ENCODE data around the gene ITGB3. TPM values are rescaled to one million over a fixed set of nuclear protein-coding genes. Genes with fewer than 3 reads are reported as not detected.

ITGB3 gene
- total and polyA plus RNA-seq, 9 of the 15 experiments (the other 6 are each of a cell fraction or from before 2014, with no cell fraction given), result 0.08 to 2.6 (median 0.62) TPM; not detected in 1

DNA sequence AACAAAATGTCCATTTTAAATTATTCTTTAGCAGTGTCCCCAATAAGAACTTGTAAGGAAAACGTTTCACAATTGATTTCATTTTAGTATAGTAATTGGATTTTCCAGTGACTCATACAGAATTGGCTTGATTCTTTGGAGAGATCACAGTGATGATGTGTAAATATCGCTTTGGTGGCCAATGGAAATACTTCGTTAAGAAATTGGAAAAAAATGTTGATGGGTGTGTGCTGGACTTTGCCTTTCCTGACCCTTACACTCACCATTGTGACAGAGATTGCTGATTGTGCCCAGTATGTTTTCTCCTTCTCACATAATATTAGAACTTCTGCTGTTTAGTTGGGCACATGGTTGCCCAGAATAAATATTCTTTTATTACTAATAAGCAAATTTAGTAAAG is 62.7 kb downstream of the ITGB3 start:
- ChIA-PET CTCF (ENCODE audit: low intra/inter-chr PET ratio) (interaction anchor here (4.4 kb wide), 1 partner anchor 86 kb away, joined by 58 read pairs; no protein-coding TSS in a partner anchor), POLR2A (no interaction called here)
- H3K9me1 ChIP-seq (ENCODE audit: control insufficient read depth, insufficient read depth, low read length), result no peaks in the 10 kb centered on the region
- no peak overlapping the region for H3K27ac ChIP-seq (ENCODE audit: extremely low read depth, low read depth, low read length)
- FAIRE-seq, result peak; percentile 46
- no peaks in the 10 kb centered on the region for H3K9me3 ChIP-seq (replicated peaks; ENCODE audit: control insufficient read depth, insufficient read depth, low read depth, low read length)
- TF ChIP-seq TEAD4 (IDR thresholded peaks at IDR 0.05; ENCODE audit: low read length) (no peak), TEAD4 (CRISPR knock-in tag; IDR thresholded peaks at IDR 0.05; ENCODE audit: borderline replicate concordance) (no peak), TFE3 (CRISPR knock-in tag; IDR thresholded peaks at IDR 0.05) (no peak), ZZZ3 (IDR thresholded peaks at IDR 0.05) (no peak), ZNF217 (CRISPR knock-in tag; IDR thresholded peaks at IDR 0.05) (no peak), EWSR1 (IDR thresholded peaks at IDR 0.05; ENCODE audit: borderline replicate concordance, low read depth, partially characterized antibody) (no peak), KLF1 (tag; IDR thresholded peaks at IDR 0.05) (no peak), HCFC1 (IDR thresholded peaks at IDR 0.05; ENCODE audit: low read depth, low read length) (no peak), ZNF586 (CRISPR knock-in tag; conservative IDR thresholded peaks at IDR 0.05) (no peak), NCOA6 (IDR thresholded peaks at IDR 0.05) (no peak), MCM2 (IDR thresholded peaks at IDR 0.05; ENCODE audit: low read depth) (no peak), HMG20B (CRISPR knock-in tag; IDR thresholded peaks at IDR 0.05) (no peak)
- TF ChIP-seq, protein P1, sequence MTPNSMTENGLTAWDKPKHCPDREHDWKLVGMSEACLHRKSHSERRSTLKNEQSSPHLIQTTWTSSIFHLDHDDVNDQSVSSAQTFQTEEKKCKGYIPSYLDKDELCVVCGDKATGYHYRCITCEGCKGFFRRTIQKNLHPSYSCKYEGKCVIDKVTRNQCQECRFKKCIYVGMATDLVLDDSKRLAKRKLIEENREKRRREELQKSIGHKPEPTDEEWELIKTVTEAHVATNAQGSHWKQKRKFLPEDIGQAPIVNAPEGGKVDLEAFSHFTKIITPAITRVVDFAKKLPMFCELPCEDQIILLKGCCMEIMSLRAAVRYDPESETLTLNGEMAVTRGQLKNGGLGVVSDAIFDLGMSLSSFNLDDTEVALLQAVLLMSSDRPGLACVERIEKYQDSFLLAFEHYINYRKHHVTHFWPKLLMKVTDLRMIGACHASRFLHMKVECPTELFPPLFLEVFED (CRISPR knock-in tag; conservative IDR thresholded peaks at IDR 0.05), result no peak
- TF ChIP-seq, protein P2, sequence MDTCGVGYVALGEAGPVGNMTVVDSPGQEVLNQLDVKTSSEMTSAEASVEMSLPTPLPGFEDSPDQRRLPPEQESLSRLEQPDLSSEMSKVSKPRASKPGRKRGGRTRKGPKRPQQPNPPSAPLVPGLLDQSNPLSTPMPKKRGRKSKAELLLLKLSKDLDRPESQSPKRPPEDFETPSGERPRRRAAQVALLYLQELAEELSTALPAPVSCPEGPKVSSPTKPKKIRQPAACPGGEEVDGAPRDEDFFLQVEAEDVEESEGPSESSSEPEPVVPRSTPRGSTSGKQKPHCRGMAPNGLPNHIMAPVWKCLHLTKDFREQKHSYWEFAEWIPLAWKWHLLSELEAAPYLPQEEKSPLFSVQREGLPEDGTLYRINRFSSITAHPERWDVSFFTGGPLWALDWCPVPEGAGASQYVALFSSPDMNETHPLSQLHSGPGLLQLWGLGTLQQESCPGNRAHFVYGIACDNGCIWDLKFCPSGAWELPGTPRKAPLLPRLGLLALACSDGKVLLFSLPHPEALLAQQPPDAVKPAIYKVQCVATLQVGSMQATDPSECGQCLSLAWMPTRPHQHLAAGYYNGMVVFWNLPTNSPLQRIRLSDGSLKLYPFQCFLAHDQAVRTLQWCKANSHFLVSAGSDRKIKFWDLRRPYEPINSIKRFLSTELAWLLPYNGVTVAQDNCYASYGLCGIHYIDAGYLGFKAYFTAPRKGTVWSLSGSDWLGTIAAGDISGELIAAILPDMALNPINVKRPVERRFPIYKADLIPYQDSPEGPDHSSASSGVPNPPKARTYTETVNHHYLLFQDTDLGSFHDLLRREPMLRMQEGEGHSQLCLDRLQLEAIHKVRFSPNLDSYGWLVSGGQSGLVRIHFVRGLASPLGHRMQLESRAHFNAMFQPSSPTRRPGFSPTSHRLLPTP (IDR thresholded peaks at IDR 0.05; ENCODE audit: borderline replicate concordance, extremely low read depth, insufficient read length), result no peak
- TF ChIP-seq, protein P3, sequence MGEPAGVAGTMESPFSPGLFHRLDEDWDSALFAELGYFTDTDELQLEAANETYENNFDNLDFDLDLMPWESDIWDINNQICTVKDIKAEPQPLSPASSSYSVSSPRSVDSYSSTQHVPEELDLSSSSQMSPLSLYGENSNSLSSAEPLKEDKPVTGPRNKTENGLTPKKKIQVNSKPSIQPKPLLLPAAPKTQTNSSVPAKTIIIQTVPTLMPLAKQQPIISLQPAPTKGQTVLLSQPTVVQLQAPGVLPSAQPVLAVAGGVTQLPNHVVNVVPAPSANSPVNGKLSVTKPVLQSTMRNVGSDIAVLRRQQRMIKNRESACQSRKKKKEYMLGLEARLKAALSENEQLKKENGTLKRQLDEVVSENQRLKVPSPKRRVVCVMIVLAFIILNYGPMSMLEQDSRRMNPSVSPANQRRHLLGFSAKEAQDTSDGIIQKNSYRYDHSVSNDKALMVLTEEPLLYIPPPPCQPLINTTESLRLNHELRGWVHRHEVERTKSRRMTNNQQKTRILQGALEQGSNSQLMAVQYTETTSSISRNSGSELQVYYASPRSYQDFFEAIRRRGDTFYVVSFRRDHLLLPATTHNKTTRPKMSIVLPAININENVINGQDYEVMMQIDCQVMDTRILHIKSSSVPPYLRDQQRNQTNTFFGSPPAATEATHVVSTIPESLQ (CRISPR knock-in tag; IDR thresholded peaks at IDR 0.05), result no peak
- H2AFZ ChIP-seq (ENCODE audit: low read depth, low read length), result no peak overlapping the region
- intact Hi-C loops (cut with micrococcal nuclease), result loop anchor here (5.0 kb wide), 2 partner anchors 296 to 374 kb away; no protein-coding TSS in a partner anchor
- DNase-seq (ENCODE audit: extremely low read depth in 1 of 4, low spot score in 3 of 4), result no peak
- ATAC-seq, result no peak
- H3K79me2 ChIP-seq (ENCODE audit: control insufficient read depth, insufficient read depth, low read length), result no peaks in the 10 kb centered on the region
- H3K4me2 ChIP-seq (ENCODE audit: insufficient read depth, low read length), result no peak overlapping the region
- H3K4me3 ChIP-seq, result no peak overlapping the region
- H3K4me1 ChIP-seq (replicated peaks in 1 of 2; ENCODE audit: control insufficient read depth in 2 of 2, insufficient read depth in 2 of 2, low read length in 2 of 2), result peaks cover 3 to 6% of the 10 kb centered on the region in 2 experiments; a peak in 2 of 5 replicates
- BruUV-seq (replicated peaks), result no TSS peak
- no peaks in the 10 kb centered on the region for H3K36me3 ChIP-seq (ENCODE audit: control insufficient read depth, insufficient read depth, low read length)
- WGBS (ENCODE audit: insufficient coverage, low coverage, missing lambda C conversion rate), result 28% methylated on average over 3 of the region's 3 CpGs
- H4K20me1 ChIP-seq (replicated peaks; ENCODE audit: control insufficient read depth, insufficient read depth, low read length), result no peaks in the 10 kb centered on the region
- in situ Hi-C loops (cut with MboI), result no loop called here
- H3K27me3 ChIP-seq (ENCODE audit: control insufficient read depth in 2 of 2, insufficient read depth in 2 of 2, low read length in 2 of 2), result no peaks in the 10 kb centered on the region
- no peak overlapping the region for H3K9ac ChIP-seq (ENCODE audit: insufficient read depth in 1 of 2, low read depth in 2 of 2, low read length in 2 of 2)
